Tibial artery (tissue), 4 donors: ENCODE data around the gene CARM1.
"Not testable (repeated sequence)": the region's sequence is repeated elsewhere in the genome, so short reads cannot be mapped to it uniquely, and the experiment has no call there.

Experiments used
- DNase-seq, 2 donors: peaks; one replicate each; pipeline ENCODE4 v3.0.0-alpha.2; 2019
- H3K27ac ChIP-seq, 2 donors: fragments of 200-600 bp; sonication (generic) in 1 of 2; 1 replicate in 1 of 2; 2 replicates in 1 of 2; pipeline ENCODE4 v1.5.1; 2018 to 2019; ENCODE audit warnings: mild to moderate bottlenecking in 1 of 2
- H3K27me3 ChIP-seq, 2 donors: fragments of 200-600 bp; sonication (generic) in 1 of 2; one replicate each; pipeline versions ENCODE4 v1.5.1 to v1.6.0; 2016 to 2019
- H3K36me3 ChIP-seq, 3 donors: fragments of 200-600 bp; sonication (generic) in 2 of 3; one replicate each; pipeline ENCODE4 v1.5.1; 2016 to 2019; ENCODE audit warnings: mild to moderate bottlenecking in 2 of 3
- H3K4me1 ChIP-seq, 4 donors: fragments of 200-600 bp; sonication (generic) in 2 of 4; 1 replicate in 3 of 4; 2 replicates in 1 of 4; pipeline ENCODE4 v1.5.1; 2016 to 2019
- H3K4me3 ChIP-seq, 2 donors: fragments of 200-600 bp; sonication (generic) in 1 of 2; 1 replicate in 1 of 2; 2 replicates in 1 of 2; pipeline ENCODE4 v1.5.1; 2018 to 2019; ENCODE audit warnings: mild to moderate bottlenecking in 2 of 2
- H3K9me3 ChIP-seq, 3 donors: fragments of 200-600 bp; sonication (generic) in 1 of 3; one replicate each; pipeline ENCODE4 v1.5.1; 2016 to 2019
- CTCF ChIP-seq, 2 experiments: fragments of 200-600 bp in 1 of 2; fragments of 450-650 bp in 1 of 2; IDR thresholded peaks; one replicate each; pipeline ENCODE4 v1.5.1; 2017 to 2019; ENCODE audit warnings: antibody characterized with exemption in 2 of 2, mild to moderate bottlenecking in 1 of 2, moderate library complexity in 1 of 2
- intact Hi-C: fragments of 100-400 bp; cut with DNase I; formaldehyde crosslinking; loops from one replicate; pipeline ENCODE4 v1.15.0; 2023; ENCODE audit warnings: low total_unique reads

Gene CARM1

GRCh38 chr19:10872546-10873107 is 1.3 kb downstream of the CARM1 start:
- Histone ChIP-seq H3K36me3 (no peaks in the 10 kb centered on the region), H3K27ac (peak overlapping the region; percentile 74 to 86), H3K9me3 (no peaks in the 10 kb centered on the region), H3K4me3 (peak overlapping the region; percentile 76 to 93), H3K27me3 (no peaks in the 10 kb centered on the region), H3K4me1 (peaks cover 7 to 45% (median 30%) of the 10 kb centered on the region in 4 donors)
- DNase-seq = no peak
- intact Hi-C loops = loop anchor here (5.0 kb wide), 1 partner anchor 55 kb away; the partner anchor contains the start of genes TIMM29 and YIPF2
- no peak for TF ChIP-seq CTCF (IDR thresholded peaks at IDR 0.05)

GRCh38 chr19:10874024-10874423 is 2.7 kb downstream of the CARM1 start:
- intact Hi-C loops = loop anchor here (5.0 kb wide), 1 partner anchor 53 kb away; the partner anchor contains the start of genes TIMM29 and YIPF2
- H3K4me1 ChIP-seq = peaks cover 7 to 57% (median 30%) of the 10 kb centered on the region in 4 donors
- no peaks in the 10 kb centered on the region for H3K27me3 ChIP-seq
- TF ChIP-seq CTCF (IDR thresholded peaks at IDR 0.05) = no peak
- H3K27ac ChIP-seq = no peak overlapping the region
- no peaks in the 10 kb centered on the region for H3K36me3 ChIP-seq
- DNase-seq = no peak
- H3K9me3 ChIP-seq = no peaks in the 10 kb centered on the region
- H3K4me3 ChIP-seq = no peak overlapping the region

- Histone ChIP-seq H3K4me1 (peaks cover 0 to 60% (median 34%) of the 10 kb centered on the region in 4 donors), H3K27ac (peak overlapping the region; percentile 27 to 30), H3K27me3 (no peaks in the 10 kb centered on the region), H3K36me3 (no peaks in the 10 kb centered on the region), H3K9me3 (no peaks in the 10 kb centered on the region), H3K4me3 (no peak overlapping the region)
- intact Hi-C loops = no loop called here
- TF ChIP-seq CTCF (IDR thresholded peaks at IDR 0.05) = no peak
- DNase-seq = peak in 1 of 2 donors; percentile 41
Measured at GRCh38 chr19:10876459-10877240, 5.3 kb downstream of the CARM1 start.

- peaks cover 0 to 64% (median 38%) of the 10 kb centered on the region in 4 donors for H3K4me1 ChIP-seq
- H3K27me3 ChIP-seq, H3K36me3 ChIP-seq, intact Hi-C loops, DNase-seq, H3K27ac ChIP-seq, H3K9me3 ChIP-seq, H3K4me3 ChIP-seq: not testable (repeated sequence)
Measured at GRCh38 chr19:10877608-10878007, 6.3 kb downstream of the CARM1 start.

- no peak for DNase-seq
- Histone ChIP-seq H3K4me3 (no peak overlapping the region), H3K36me3 (no peaks in the 10 kb centered on the region), H3K27me3 (no peaks in the 10 kb centered on the region), H3K4me1 (peaks cover 0 to 64% (median 35%) of the 10 kb centered on the region in 4 donors), H3K9me3 (no peaks in the 10 kb centered on the region), H3K27ac (no peak overlapping the region)
- intact Hi-C loops = no loop called here
- TF ChIP-seq CTCF (IDR thresholded peaks at IDR 0.05) = no peak
Measured at GRCh38 chr19:10878253-10878652, 6.9 kb downstream of the CARM1 start.
